ENCODE measurements around the gene IVNS1ABP. TPM values are rescaled to one million over a fixed set of nuclear protein-coding genes. Genes with fewer than 3 reads are reported as not detected.

IVNS1ABP gene
- total and polyA plus RNA-seq, 2 of the 13 experiments (the other 11 are each of a cell fraction or from before 2014, with no cell fraction given), result 49.1 to 51.7 TPM

- TF ChIP-seq PREB (CRISPR knock-in tag; IDR thresholded peaks at IDR 0.05) (no peak), ONECUT2 (CRISPR knock-in tag; IDR thresholded peaks at IDR 0.05) (no peak), TSC22D2 (CRISPR knock-in tag; IDR thresholded peaks at IDR 0.05; ENCODE audit: borderline replicate concordance) (no peak), YEATS4 (CRISPR knock-in tag; IDR thresholded peaks at IDR 0.05; ENCODE audit: borderline replicate concordance) (peak; percentile 56; the same call in 1 of the 2 replicates), ZSCAN22 (CRISPR knock-in tag; IDR thresholded peaks at IDR 0.05) (no peak), REPIN1 (CRISPR knock-in tag; IDR thresholded peaks at IDR 0.05; ENCODE audit: borderline replicate concordance, low read depth) (no peak), KLF9 (CRISPR knock-in tag; IDR thresholded peaks at IDR 0.05; ENCODE audit: low read depth) (no peak), NFE2L2 (IDR thresholded peaks at IDR 0.05; ENCODE audit: low read length) (no peak), ZNF503 (CRISPR knock-in tag; IDR thresholded peaks at IDR 0.05) (no peak), ZNF776 (CRISPR knock-in tag; IDR thresholded peaks at IDR 0.05) (no peak), CCAR2 (optimal IDR thresholded peaks at IDR 0.05; ENCODE audit: low read depth, low read length) (no peak), CENPBD1 (CRISPR knock-in tag; IDR thresholded peaks at IDR 0.05; ENCODE audit: borderline replicate concordance, low read depth) (no peak; the same call in 1 of the 2 replicates), FOXO1 (CRISPR knock-in tag; IDR thresholded peaks at IDR 0.05) (no peak), ZNF572 (CRISPR knock-in tag; IDR thresholded peaks at IDR 0.05) (no peak), ZNF615 (CRISPR knock-in tag; IDR thresholded peaks at IDR 0.05; ENCODE audit: borderline replicate concordance) (no peak)
- TF ChIP-seq, protein P1, sequence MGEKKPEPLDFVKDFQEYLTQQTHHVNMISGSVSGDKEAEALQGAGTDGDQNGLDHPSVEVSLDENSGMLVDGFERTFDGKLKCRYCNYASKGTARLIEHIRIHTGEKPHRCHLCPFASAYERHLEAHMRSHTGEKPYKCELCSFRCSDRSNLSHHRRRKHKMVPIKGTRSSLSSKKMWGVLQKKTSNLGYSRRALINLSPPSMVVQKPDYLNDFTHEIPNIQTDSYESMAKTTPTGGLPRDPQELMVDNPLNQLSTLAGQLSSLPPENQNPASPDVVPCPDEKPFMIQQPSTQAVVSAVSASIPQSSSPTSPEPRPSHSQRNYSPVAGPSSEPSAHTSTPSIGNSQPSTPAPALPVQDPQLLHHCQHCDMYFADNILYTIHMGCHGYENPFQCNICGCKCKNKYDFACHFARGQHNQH (CRISPR knock-in tag; IDR thresholded peaks at IDR 0.05), result peak; percentile 34; the same call in 1 of the 2 replicates
- TF ChIP-seq, protein P2, sequence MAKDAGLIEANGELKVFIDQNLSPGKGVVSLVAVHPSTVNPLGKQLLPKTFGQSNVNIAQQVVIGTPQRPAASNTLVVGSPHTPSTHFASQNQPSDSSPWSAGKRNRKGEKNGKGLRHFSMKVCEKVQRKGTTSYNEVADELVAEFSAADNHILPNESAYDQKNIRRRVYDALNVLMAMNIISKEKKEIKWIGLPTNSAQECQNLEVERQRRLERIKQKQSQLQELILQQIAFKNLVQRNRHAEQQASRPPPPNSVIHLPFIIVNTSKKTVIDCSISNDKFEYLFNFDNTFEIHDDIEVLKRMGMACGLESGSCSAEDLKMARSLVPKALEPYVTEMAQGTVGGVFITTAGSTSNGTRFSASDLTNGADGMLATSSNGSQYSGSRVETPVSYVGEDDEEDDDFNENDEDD (CRISPR knock-in tag; IDR thresholded peaks at IDR 0.05; ENCODE audit: borderline replicate concordance), result no peak
- TF ChIP-seq, protein P3, sequence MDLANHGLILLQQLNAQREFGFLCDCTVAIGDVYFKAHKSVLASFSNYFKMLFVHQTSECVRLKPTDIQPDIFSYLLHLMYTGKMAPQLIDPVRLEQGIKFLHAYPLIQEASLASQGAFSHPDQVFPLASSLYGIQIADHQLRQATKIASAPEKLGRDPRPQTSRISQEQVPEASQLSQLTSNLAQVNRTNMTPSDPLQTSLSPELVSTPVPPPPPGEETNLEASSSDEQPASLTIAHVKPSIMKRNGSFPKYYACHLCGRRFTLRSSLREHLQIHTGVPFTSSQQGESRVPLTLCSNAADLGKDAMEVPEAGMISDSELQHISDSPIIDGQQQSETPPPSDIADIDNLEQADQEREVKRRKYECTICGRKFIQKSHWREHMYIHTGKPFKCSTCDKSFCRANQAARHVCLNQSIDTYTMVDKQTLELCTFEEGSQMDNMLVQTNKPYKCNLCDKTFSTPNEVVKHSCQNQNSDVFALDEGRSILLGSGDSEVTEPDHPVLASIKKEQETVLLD (CRISPR knock-in tag; IDR thresholded peaks at IDR 0.05; ENCODE audit: low read depth), result no peak
- TF ChIP-seq, protein P4, sequence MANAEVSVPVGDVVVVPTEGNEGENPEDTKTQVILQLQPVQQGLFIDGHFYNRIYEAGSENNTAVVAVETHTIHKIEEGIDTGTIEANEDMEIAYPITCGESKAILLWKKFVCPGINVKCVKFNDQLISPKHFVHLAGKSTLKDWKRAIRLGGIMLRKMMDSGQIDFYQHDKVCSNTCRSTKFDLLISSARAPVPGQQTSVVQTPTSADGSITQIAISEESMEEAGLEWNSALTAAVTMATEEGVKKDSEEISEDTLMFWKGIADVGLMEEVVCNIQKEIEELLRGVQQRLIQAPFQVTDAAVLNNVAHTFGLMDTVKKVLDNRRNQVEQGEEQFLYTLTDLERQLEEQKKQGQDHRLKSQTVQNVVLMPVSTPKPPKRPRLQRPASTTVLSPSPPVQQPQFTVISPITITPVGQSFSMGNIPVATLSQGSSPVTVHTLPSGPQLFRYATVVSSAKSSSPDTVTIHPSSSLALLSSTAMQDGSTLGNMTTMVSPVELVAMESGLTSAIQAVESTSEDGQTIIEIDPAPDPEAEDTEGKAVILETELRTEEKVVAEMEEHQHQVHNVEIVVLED (CRISPR knock-in tag; IDR thresholded peaks at IDR 0.05; ENCODE audit: borderline replicate concordance), result no peak; the same call in 1 of the 2 replicates
These were observed 645 bp downstream of the IVNS1ABP start (continued) for GRCh38 chr1:185316163-185317033.

Measured in HepG2 (cell line).